ENCODE measurements around the gene OSBPL8. TPM values are rescaled to one million over a fixed set of nuclear protein-coding genes. Genes with fewer than 3 reads are reported as not detected.

Gene OSBPL8
- total and polyA plus RNA-seq, 10 of the 15 experiments (the other 5 are each of a cell fraction or from before 2014, with no cell fraction given), result 10.4 to 58.0 (median 32.0) TPM

DNA sequence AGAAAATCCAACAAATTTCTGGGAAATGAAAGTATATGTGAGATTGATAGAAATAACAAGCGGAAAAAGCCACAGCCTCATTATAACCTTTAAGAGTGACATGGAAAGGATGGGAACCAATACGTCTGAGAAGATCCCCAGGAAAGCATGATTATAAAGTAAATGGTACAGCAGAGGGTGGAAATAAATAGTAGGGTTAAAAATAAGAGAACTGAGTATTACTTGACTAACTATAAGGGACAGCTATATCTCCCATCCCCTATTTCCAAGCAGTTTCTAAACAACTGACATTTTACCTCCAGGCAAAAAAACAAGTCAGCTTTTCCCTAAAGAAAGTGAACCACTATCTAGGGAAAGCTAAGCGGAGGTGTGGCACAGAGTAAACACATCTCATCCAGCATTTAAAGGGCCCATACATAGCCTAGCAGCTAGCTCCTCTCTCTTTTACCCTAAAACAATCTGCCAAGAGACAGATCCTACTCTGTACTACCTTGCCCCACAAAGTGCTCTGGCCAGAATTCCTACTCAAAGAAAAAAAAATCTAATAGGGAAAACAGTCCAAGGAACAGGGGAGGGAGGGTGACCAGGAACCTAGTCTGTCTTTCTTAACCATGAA, 11.2 kb downstream of the OSBPL8 start (continued):
- TF ChIP-seq, protein P1, sequence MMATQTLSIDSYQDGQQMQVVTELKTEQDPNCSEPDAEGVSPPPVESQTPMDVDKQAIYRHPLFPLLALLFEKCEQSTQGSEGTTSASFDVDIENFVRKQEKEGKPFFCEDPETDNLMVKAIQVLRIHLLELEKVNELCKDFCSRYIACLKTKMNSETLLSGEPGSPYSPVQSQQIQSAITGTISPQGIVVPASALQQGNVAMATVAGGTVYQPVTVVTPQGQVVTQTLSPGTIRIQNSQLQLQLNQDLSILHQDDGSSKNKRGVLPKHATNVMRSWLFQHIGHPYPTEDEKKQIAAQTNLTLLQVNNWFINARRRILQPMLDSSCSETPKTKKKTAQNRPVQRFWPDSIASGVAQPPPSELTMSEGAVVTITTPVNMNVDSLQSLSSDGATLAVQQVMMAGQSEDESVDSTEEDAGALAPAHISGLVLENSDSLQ (IDR thresholded peaks at IDR 0.05), result no peak
- TF ChIP-seq RFX5 (IDR thresholded peaks at IDR 0.05; ENCODE audit: low read depth, low read length) (no peak), MXI1 (IDR thresholded peaks at IDR 0.05; ENCODE audit: low read depth, low read length) (no peak), KAT2A (conservative IDR thresholded peaks at IDR 0.05; ENCODE audit: control insufficient read depth, low read depth, low read length) (no peak)

DNA sequence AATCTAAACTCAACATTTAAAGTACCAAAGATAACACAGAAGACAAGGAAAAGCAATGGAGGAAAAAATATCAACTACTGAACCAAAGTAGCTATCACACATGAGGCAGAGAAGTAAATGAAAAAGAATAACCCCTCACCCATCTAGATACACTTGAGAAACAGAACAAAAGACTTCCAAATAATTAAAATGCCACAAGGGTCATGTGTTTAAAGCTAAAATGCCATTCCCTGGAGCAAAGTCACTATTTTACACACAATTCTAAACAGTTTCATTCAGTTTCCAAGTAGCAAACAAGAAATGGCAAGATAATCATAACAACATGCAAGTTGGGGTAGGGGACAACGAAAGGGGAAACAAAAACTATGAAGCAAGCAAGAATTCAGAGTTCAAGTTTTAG, 12.0 kb downstream of the OSBPL8 start:
- H3K4me1 ChIP-seq (ENCODE audit: control insufficient read depth, insufficient read depth, low read length), result no peaks in the 10 kb centered on the region
- no peak overlapping the region for H3K4me3 ChIP-seq
- ATAC-seq (no peak), DNase-seq (ENCODE audit: low read depth, low spot score) (no peak), FAIRE-seq (no peak)
- H3K36me3 ChIP-seq (ENCODE audit: control insufficient read depth in 2 of 2, insufficient read depth in 2 of 2, low read length in 1 of 2), result no peaks in the 10 kb centered on the region
- intact Hi-C loops (cut with micrococcal nuclease; ENCODE audit: unreplicated experiment), result no loop called here
- no peak overlapping the region for H3K27ac ChIP-seq (ENCODE audit: control insufficient read depth, insufficient read depth)
- POLR2A ChIA-PET, result no interaction called here
- RAD21 ChIA-PET (ENCODE audit: unreplicated experiment), result no interaction called here
- CTCF ChIA-PET, result interaction anchor here (0.8 to 1.3 kb wide), 4 partner anchors 9 to 39 kb away, joined by 3 to 4 read pairs (median 4); partner anchors contain the start of gene OSBPL8
- H3K9ac ChIP-seq (ENCODE audit: control insufficient read depth, insufficient read depth, low read length), result no peak overlapping the region
- in situ Hi-C loops (cut with MboI), result no loop called here
- H3K9me3 ChIP-seq (replicated peaks; ENCODE audit: control insufficient read depth, insufficient read depth, low read length), result no peaks in the 10 kb centered on the region; the same call in 2 of the 3 replicates
- no TSS peak for BruUV-seq (replicated peaks)
- WGBS (ENCODE audit: insufficient coverage, insufficient replicate concordance, low lambda C conversion rate, missing lambda C conversion rate), result 94% methylated on average over 1 of the region's 1 CpG
- H2AFZ ChIP-seq (ENCODE audit: control insufficient read depth, low read depth, low read length), result no peak overlapping the region
- SMC1A ChIA-PET (ENCODE audit: uncharacterized antibody, unreplicated experiment), result interaction anchor here (0.9 to 2.3 kb wide), 4 partner anchors 9 to 38 kb away, joined by 3 to 7 read pairs (median 4); no protein-coding TSS in a partner anchor
- no peak overlapping the region for H3K4me2 ChIP-seq (ENCODE audit: control insufficient read depth, insufficient read depth)
- no peaks in the 10 kb centered on the region for H3K27me3 ChIP-seq (replicated peaks in 1 of 2; ENCODE audit: control insufficient read depth in 2 of 2, insufficient read depth in 2 of 2, low read length in 1 of 2)
- H3K79me2 ChIP-seq (ENCODE audit: control insufficient read depth, insufficient read depth, low read length), result peaks cover 13% of the 10 kb centered on the region
- no peaks in the 10 kb centered on the region for H4K20me1 ChIP-seq (ENCODE audit: control insufficient read depth, insufficient read depth)
- TF ChIP-seq, protein P2, sequence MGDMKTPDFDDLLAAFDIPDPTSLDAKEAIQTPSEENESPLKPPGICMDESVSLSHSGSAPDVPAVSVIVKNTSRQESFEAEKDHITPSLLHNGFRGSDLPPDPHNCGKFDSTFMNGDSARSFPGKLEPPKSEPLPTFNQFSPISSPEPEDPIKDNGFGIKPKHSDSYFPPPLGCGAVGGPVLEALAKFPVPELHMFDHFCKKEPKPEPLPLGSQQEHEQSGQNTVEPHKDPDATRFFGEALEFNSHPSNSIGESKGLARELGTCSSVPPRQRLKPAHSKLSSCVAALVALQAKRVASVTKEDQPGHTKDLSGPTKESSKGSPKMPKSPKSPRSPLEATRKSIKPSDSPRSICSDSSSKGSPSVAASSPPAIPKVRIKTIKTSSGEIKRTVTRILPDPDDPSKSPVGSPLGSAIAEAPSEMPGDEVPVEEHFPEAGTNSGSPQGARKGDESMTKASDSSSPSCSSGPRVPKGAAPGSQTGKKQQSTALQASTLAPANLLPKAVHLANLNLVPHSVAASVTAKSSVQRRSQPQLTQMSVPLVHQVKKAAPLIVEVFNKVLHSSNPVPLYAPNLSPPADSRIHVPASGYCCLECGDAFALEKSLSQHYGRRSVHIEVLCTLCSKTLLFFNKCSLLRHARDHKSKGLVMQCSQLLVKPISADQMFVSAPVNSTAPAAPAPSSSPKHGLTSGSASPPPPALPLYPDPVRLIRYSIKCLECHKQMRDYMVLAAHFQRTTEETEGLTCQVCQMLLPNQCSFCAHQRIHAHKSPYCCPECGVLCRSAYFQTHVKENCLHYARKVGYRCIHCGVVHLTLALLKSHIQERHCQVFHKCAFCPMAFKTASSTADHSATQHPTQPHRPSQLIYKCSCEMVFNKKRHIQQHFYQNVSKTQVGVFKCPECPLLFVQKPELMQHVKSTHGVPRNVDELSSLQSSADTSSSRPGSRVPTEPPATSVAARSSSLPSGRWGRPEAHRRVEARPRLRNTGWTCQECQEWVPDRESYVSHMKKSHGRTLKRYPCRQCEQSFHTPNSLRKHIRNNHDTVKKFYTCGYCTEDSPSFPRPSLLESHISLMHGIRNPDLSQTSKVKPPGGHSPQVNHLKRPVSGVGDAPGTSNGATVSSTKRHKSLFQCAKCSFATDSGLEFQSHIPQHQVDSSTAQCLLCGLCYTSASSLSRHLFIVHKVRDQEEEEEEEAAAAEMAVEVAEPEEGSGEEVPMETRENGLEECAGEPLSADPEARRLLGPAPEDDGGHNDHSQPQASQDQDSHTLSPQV (IDR thresholded peaks at IDR 0.05), result no peak
- TF ChIP-seq NR2C1 (IDR thresholded peaks at IDR 0.05) (no peak), ZNF217 (IDR thresholded peaks at IDR 0.05) (no peak), KDM1A (IDR thresholded peaks at IDR 0.05; ENCODE audit: borderline replicate concordance) (no peak), TARDBP (IDR thresholded peaks at IDR 0.05; ENCODE audit: borderline replicate concordance) (no peak), RUNX3 (IDR thresholded peaks at IDR 0.05; ENCODE audit: low read length) (no peak), FOXM1 (IDR thresholded peaks at IDR 0.05; ENCODE audit: low read depth, low read length) (no peak)
- TF ChIP-seq, protein P3, sequence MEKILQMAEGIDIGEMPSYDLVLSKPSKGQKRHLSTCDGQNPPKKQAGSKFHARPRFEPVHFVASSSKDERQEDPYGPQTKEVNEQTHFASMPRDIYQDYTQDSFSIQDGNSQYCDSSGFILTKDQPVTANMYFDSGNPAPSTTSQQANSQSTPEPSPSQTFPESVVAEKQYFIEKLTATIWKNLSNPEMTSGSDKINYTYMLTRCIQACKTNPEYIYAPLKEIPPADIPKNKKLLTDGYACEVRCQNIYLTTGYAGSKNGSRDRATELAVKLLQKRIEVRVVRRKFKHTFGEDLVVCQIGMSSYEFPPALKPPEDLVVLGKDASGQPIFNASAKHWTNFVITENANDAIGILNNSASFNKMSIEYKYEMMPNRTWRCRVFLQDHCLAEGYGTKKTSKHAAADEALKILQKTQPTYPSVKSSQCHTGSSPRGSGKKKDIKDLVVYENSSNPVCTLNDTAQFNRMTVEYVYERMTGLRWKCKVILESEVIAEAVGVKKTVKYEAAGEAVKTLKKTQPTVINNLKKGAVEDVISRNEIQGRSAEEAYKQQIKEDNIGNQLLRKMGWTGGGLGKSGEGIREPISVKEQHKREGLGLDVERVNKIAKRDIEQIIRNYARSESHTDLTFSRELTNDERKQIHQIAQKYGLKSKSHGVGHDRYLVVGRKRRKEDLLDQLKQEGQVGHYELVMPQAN (conservative IDR thresholded peaks at IDR 0.05), result no peak
- TF ChIP-seq, protein P4, sequence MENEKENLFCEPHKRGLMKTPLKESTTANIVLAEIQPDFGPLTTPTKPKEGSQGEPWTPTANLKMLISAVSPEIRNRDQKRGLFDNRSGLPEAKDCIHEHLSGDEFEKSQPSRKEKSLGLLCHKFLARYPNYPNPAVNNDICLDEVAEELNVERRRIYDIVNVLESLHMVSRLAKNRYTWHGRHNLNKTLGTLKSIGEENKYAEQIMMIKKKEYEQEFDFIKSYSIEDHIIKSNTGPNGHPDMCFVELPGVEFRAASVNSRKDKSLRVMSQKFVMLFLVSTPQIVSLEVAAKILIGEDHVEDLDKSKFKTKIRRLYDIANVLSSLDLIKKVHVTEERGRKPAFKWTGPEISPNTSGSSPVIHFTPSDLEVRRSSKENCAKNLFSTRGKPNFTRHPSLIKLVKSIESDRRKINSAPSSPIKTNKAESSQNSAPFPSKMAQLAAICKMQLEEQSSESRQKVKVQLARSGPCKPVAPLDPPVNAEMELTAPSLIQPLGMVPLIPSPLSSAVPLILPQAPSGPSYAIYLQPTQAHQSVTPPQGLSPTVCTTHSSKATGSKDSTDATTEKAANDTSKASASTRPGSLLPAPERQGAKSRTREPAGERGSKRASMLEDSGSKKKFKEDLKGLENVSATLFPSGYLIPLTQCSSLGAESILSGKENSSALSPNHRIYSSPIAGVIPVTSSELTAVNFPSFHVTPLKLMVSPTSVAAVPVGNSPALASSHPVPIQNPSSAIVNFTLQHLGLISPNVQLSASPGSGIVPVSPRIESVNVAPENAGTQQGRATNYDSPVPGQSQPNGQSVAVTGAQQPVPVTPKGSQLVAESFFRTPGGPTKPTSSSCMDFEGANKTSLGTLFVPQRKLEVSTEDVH (IDR thresholded peaks at IDR 0.05; ENCODE audit: low read depth, partially characterized antibody), result no peak

Data from GM12878 (cell line).